CD4-positive, alpha-beta T cell treated with Interleukin-6 for 4 hours (primary cell): ENCODE results near the gene ZNF544.
"Not testable (repeated sequence)": the region's sequence is repeated elsewhere in the genome, so short reads cannot be mapped to it uniquely, and the experiment has no call there.

Source experiments
- DNase-seq: peaks from one replicate; pipeline ENCODE4 v3.0.0-alpha.2; 2020; ENCODE audit warnings: mixed read lengths

ZNF544 gene

GRCh38 chr19:58305932-58306323 is 77.2 kb downstream of the ZNF544 start:
- no peak for DNase-seq

- DNase-seq, result no peak
These were observed 79.0 kb downstream of the ZNF544 start for GRCh38 chr19:58307736-58308135.

GRCh38 chr19:58310685-58311084 is 82.0 kb downstream of the ZNF544 start:
- not testable (repeated sequence) for DNase-seq

DNA sequence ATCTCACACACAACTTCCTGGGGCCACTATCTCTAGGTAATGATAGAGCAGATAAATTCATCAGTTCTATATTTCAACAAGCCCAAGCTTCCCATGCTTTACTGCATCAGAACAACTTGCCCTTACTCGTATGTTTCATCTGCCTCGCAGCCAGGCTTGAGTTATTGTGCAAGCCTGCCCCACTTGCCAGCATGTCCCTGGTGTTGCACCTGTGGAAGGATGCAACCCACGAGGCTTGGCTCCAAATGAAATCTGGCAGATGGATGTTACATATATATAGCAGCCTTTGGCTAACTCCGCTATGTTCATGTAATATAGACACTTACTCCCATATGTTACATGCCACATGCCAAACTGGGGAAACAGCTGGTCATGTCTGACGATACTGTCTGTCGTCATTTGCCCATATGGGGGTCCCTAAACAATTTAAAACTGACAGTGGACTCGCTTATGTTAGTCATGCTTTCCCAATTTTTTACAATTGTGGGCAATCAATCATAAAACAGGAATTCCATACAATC is 82.7 kb downstream of the ZNF544 start:
- DNase-seq, result no peak
